ENCODE data around the gene ENOX1. TPM values are rescaled to one million over a fixed set of nuclear protein-coding genes. Genes with fewer than 3 reads are reported as not detected.
A peak's percentile ranks its signal among the peaks of the same experiment; 100 is the strongest.

ENOX1 gene
- total RNA-seq, 1 donor = 7.4 TPM

GRCh38 chr13:43301346-43301969 lies 485.3 kb downstream of the ENOX1 start:
- H3K4me3 ChIP-seq (ENCODE audit: low read depth, low read length) = no peak overlapping the region
- TF ChIP-seq CTCF (IDR thresholded peaks at IDR 0.05; ENCODE audit: insufficient read depth, low read length) = no peak
- DNase-seq (ENCODE audit: low read depth) = peak; percentile 31

DNA sequence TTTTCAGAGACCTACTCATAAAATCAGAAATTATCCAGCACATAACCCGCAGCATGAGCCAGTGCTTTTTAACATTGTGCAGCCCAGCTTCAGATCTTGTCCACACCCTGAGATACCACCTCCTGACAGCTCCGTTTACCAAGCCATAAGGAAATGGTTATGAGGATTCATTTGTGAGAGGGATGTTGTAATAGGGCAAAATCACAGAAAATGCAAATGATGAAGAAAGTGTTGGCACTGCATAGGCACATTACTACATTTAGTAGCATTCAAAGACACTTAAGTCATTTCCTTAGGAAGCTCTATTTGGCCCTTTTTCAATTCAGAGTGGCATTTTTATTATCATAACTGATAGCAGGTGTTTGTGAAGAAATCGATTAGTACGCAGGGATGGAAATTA lies 485.9 kb downstream of the ENOX1 start:
- no peak for TF ChIP-seq CTCF (IDR thresholded peaks at IDR 0.05; ENCODE audit: insufficient read depth, low read length)
- DNase-seq (ENCODE audit: low read depth) = peak; percentile 76
- no peak overlapping the region for H3K4me3 ChIP-seq (ENCODE audit: low read depth, low read length)

GRCh38 chr13:43299374-43299773 lies 487.4 kb downstream of the ENOX1 start:
- no peak for DNase-seq (ENCODE audit: low read depth)
- no peak for TF ChIP-seq CTCF (IDR thresholded peaks at IDR 0.05; ENCODE audit: insufficient read depth, low read length)
- no peak overlapping the region for H3K4me3 ChIP-seq (ENCODE audit: low read depth, low read length)

- no peak for TF ChIP-seq CTCF (IDR thresholded peaks at IDR 0.05; ENCODE audit: insufficient read depth, low read length)
- H3K4me3 ChIP-seq (ENCODE audit: low read depth, low read length) = no peak overlapping the region
- no peak for DNase-seq (ENCODE audit: low read depth)
These were observed 488.0 kb downstream of the ENOX1 start for GRCh38 chr13:43298816-43299215.

DNA sequence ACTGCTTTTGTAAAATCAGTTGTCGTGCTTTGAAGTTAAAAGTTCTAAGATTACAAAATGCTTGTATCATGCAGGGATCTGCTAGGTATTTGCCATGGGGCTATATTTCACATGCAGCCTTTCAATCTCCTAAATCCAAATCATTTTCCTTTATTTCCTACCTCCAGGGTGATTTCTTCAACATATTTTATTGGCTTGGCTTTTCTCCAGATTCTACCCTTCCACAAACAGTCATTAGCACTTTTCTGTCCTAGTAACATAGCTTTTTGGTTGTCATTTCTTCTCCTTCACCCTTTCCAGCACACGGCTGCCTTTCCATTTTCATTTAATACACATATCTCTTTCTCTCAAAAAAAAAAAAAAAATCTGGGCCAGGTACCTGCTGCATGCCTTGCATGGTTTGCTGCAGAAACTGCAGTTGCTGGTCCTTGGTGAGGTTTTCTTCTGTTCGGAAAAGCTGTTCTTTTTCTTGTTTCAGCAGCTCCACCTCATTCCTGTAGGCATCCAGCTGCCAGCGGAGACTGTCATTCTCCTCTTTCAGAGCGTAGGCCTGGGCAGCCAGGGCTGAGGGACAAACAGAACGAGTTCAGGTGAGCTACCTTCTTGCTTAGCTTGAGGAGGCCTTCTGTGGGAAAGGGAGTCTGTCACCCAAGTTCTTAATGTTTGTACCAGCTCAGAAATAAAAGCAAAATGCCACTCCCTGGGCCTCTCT lies 488.6 kb downstream of the ENOX1 start:
- DNase-seq (ENCODE audit: low read depth) = no peak
- TF ChIP-seq CTCF (IDR thresholded peaks at IDR 0.05; ENCODE audit: insufficient read depth, low read length) = no peak
- no peak overlapping the region for H3K4me3 ChIP-seq (ENCODE audit: low read depth, low read length)

- no peak overlapping the region for H3K4me3 ChIP-seq (ENCODE audit: low read depth, low read length)
- no peak for TF ChIP-seq CTCF (IDR thresholded peaks at IDR 0.05; ENCODE audit: insufficient read depth, low read length)
- no peak for DNase-seq (ENCODE audit: low read depth)
These were observed 490.8 kb downstream of the ENOX1 start for GRCh38 chr13:43295825-43296564.
